ENCODE measurements around the gene EHMT1.

DNA sequence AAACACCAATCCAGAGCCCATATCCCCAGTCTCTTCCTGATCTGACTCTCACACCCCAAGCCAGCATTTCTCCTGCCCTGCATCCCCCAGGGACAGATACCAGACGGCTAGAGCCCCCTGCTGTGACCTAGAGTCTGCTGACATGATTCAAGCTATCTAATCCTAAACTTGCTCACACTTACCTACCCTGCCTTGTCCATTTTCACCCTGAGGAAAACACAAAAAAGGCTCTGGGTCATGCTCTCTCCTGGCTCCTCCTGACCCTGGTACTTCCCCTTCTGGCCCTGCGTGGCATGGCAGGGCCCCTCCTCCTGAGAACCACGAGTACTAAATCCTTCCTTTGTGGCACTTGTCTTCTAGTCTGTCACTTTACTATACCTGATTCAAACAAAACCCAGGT is 16.1 kb upstream of the EHMT1 start:
- TF ChIP-seq, protein P1, sequence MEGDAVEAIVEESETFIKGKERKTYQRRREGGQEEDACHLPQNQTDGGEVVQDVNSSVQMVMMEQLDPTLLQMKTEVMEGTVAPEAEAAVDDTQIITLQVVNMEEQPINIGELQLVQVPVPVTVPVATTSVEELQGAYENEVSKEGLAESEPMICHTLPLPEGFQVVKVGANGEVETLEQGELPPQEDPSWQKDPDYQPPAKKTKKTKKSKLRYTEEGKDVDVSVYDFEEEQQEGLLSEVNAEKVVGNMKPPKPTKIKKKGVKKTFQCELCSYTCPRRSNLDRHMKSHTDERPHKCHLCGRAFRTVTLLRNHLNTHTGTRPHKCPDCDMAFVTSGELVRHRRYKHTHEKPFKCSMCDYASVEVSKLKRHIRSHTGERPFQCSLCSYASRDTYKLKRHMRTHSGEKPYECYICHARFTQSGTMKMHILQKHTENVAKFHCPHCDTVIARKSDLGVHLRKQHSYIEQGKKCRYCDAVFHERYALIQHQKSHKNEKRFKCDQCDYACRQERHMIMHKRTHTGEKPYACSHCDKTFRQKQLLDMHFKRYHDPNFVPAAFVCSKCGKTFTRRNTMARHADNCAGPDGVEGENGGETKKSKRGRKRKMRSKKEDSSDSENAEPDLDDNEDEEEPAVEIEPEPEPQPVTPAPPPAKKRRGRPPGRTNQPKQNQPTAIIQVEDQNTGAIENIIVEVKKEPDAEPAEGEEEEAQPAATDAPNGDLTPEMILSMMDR (IDR thresholded peaks at IDR 0.05; ENCODE audit: insufficient read depth, low read depth, low read length), result no peak
- TF ChIP-seq EZH2 (IDR thresholded peaks at IDR 0.05; ENCODE audit: insufficient read depth, low read length), result no peak

Measured in astrocyte (in vitro differentiated cells and primary cell).